Measurements from ENCODE around the gene DIS3L.
A peak's percentile ranks its signal among the peaks of the same experiment; 100 is the strongest.

Gene DIS3L

DNA sequence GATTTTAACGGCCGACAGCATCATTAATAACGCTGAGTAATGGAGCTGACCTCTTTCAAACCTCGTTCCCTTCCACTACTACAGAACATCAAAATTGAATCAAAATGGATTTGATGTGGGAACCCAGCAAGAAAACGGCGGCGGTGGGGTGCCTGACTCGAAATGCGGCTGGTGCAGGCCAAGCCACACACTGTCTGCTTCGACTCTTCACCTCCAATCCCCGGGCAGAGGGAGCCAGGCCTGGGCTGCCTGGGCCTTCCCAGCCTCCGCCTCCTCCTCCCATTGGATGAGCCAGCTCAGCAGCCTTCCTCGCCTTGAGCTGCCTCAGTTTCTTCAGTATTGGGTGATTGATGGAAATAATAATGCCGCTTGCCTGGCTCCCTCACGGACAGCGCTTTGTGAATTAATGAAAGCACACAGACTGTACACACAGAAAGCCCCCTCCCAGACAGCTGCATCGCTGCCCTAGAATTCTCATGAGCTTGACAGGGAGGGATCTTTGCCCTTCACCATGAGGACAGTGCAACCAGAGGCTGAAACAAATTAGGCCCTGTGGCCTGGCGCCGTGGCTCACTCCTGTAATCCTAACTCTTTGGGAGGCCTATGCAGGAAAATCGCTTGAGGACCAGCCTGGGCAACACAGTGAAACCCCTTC is 28.4 kb upstream of the DIS3L start:
- peaks cover 35% of the 10 kb centered on the region for H3K27me3 Mint-ChIP-seq

DNA sequence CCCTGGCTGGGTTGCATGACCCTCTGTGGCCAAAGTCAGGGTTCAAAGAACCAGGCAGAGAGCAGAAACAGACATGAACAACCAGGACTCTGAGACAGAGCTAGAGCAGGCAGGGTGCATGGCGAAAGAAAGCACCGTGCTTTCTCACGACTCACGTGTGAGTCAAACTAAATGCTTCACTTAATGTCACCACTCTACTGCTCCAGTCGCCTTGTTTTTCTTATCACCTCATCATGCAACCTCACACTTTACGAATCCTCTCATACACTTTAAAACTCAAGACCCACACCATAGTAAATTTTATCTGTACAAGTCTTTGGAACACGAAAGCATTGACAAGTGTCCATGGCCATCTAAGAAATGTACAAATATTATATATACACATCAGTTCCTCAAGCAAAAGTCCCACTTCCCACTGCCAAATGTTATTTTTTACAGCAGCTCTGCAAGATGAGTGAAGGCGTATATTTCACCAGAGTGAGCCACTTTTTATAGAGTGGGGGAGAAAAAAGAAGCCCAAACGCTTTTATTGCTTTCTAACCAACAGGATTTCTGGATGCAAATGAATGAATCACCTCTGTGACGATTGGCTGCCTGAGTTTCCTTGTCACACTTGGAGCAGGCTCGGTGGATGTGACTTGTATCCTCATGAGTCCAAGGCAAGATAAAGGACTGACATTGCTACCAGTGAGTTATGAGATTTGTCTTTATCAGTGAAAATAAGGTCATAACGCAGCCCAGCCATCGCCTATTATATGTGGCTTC is 23.9 kb upstream of the DIS3L start:
- Mint-ChIP-seq H3K4me1 (peaks cover 6% of the 10 kb centered on the region), H3K27ac (peak overlapping the region in 1 of 2 donors; percentile 77), H3K4me3 (no peak overlapping the region), H3K9me3 (no peaks in the 10 kb centered on the region), H3K27me3 (peaks cover 15% of the 10 kb centered on the region)
- DNase-seq (no peak), ATAC-seq (no peak)

More for the DNA sequence above, 28.4 kb upstream of the DIS3L start:
- Mint-ChIP-seq H3K4me3 (no peak overlapping the region), H3K27ac (no peak overlapping the region), H3K9me3 (peaks cover 6 to 14% of the 10 kb centered on the region in 2 donors), H3K4me1 (no peaks in the 10 kb centered on the region)
- DNase-seq (no peak), ATAC-seq (no peak)

DNA sequence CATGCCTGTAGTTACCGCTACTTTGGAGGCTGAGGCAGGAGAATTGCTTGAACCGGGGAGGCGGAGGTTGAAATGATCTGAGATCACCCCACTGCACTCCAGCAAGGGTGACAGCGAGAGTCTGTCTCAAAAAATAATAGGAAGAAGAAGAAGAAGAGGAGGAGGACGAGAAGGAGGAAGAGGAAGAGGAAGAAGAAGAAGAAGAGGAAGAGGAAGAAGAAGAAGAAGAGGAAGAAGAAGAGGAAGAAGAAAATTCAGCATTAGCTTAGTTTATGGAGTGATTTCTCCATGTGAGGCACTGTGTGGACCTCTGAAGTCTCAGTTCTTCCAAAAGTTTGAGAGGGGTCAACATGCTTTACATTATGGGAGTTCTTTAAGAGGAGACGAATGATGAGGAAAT is 22.4 kb upstream of the DIS3L start:
- Mint-ChIP-seq H3K4me1 (peaks cover 6% of the 10 kb centered on the region), H3K27me3 (peaks cover 15% of the 10 kb centered on the region), H3K9me3 (peaks cover 0 to 4% of the 10 kb centered on the region in 2 donors), H3K4me3 (no peak overlapping the region), H3K27ac (no peak overlapping the region)
- ATAC-seq (no peak), DNase-seq (no peak)

DNA sequence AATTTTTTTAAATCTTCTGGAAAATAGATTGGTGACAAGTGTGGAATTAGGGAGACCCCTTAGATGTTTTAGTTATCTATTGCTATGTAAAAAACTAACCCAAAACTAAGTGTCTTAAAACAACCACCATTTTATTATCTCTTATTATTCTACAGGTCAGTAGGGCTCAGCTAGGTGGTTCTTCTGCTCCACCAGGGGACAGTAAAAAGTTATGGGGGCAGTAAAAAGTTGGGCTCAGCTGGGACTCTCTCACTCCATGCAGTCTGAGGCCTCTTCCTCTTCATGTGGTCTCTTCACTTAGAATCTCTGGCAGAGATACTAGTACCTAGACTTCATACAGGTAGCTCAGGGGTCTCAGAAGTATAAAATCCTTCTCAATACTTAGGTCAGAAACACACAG is 18.0 kb upstream of the DIS3L start:
- no peak overlapping the region for H3K27ac Mint-ChIP-seq
- ATAC-seq (no peak), DNase-seq (no peak)
- H3K27me3 Mint-ChIP-seq = no peaks in the 10 kb centered on the region
- peaks cover 6% of the 10 kb centered on the region for H3K4me1 Mint-ChIP-seq
- no peak overlapping the region for H3K4me3 Mint-ChIP-seq
- H3K9me3 Mint-ChIP-seq = peaks cover 0 to 4% of the 10 kb centered on the region in 2 donors

DNA sequence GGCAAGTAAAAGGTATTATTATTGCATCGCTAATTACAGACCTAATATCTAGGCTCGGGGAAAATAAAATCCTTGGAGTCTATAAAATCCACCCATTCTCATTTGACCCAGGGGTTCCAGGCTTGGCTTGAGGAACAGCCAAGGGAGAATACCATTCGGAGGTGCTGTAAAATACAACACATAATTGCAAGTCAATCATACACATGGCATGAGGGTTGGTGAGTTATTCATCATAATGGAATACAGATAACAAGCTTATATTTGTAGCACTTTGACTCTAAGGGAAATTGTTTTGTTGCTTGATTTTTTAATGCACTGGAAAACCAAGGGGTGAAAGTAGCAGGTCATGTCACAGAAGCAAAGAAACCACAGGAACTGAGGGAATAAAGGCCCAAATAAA is 16.8 kb upstream of the DIS3L start:
- H3K27ac Mint-ChIP-seq = no peak overlapping the region
- H3K4me1 Mint-ChIP-seq = no peaks in the 10 kb centered on the region
- no peaks in the 10 kb centered on the region for H3K27me3 Mint-ChIP-seq
- ATAC-seq (no peak), DNase-seq (no peak)
- H3K4me3 Mint-ChIP-seq = no peak overlapping the region
- H3K9me3 Mint-ChIP-seq = peaks cover 0 to 4% of the 10 kb centered on the region in 2 donors

DNA sequence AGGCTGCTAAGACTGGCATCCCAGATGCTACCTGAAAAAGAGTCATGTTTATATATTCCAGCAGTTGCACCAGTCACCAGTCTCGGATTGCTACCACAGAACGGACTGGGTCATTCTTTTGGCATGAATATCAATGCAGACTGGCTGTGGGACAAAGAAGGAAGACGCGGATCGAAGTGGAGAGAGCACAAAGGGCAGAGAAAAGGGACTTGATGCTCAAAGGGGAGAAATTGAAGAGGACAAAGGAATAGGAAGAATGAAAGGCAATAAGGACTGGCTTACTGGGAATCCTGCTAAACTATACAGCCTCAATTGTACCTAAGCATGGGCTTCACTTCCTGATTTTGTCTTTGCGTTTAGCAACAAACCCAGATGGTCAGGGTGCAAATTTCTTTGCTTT is 15.3 kb upstream of the DIS3L start:
- ATAC-seq (no peak), DNase-seq (no peak)
- H3K27me3 Mint-ChIP-seq = no peaks in the 10 kb centered on the region
- no peak overlapping the region for H3K27ac Mint-ChIP-seq
- peaks cover 0 to 4% of the 10 kb centered on the region in 2 donors for H3K9me3 Mint-ChIP-seq
- no peak overlapping the region for H3K4me3 Mint-ChIP-seq
- H3K4me1 Mint-ChIP-seq = no peaks in the 10 kb centered on the region

DNA sequence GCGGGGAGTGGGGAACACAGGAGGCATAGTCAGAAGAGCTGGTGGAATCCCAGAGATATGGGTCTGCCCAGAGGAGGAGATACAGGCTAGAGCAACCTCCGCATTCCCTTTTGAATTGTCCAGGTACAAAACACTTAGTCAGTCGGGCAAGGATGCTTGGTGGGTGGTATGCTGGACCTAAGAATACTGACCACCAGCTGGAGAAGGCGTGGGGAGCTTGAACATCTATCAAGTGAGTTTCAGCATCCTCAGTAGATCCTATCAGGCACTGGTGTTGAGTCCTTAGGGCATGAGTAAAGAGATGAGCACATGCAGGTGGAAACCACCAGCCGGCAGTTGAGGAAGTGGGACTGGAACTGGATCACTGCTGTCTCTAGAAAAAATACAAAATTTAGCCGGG is 14.7 kb upstream of the DIS3L start:
- Mint-ChIP-seq H3K4me1 (no peaks in the 10 kb centered on the region), H3K27ac (no peak overlapping the region), H3K9me3 (peaks cover 0 to 4% of the 10 kb centered on the region in 2 donors), H3K27me3 (no peaks in the 10 kb centered on the region), H3K4me3 (no peak overlapping the region)
- no peak for ATAC-seq
- no peak for DNase-seq

DNA sequence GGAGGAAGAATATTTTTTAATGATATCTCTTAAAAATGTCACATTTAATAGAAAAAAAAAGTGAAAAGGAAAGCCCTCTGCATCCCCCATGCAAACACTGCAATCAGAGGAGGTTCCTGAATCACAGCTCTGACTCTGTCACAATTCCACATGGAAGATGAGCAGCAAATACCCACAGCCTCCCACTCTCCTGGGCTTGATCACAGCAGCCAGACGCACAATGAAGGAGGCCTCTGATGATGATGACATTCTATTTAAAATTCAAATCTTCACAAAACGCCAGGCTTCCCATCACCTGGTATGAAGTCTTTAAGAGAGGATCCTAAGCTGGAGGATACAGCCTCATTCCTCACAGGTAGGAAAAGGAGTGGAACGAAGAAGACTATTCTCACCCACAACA is 9.1 kb upstream of the DIS3L start:
- Mint-ChIP-seq H3K27me3 (no peaks in the 10 kb centered on the region), H3K4me1 (no peaks in the 10 kb centered on the region), H3K4me3 (no peak overlapping the region), H3K9me3 (no peaks in the 10 kb centered on the region), H3K27ac (no peak overlapping the region)
- ATAC-seq (no peak), DNase-seq (no peak)

DNA sequence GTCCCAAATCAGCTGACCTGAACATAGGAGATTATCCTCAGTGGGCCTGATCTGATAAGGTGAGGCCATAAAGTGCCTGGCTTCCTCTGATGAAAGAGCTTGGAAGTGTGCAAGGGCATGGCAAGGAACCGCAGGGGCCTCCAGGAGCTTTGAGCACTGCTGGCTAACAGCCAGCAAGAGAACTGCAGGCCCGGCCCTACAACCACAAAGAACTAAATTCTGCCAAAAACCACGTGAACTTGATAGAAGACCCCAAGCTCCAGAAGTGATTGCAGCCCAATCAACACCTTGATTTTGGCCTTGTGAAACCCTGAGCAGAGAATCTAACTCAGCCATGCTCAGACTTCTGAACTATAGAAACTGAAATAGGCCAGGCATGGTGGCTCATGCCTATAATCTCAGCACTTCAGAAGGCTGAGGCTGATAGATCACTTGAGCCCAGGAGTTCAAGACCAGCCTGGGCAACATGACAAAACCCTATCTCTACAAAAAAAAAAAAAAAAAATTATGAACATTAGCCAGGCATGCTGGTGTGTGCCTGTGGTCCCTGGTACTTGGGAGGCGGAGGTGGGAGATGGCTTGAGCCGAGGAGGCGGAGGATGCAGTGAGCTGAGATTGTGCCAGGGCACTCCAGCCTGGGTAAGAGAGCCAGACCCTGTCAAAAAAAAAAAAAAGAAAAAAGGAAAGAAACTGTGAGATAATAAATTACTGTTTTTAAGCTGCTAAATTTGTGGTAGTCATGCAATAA is 7.7 kb upstream of the DIS3L start:
- Mint-ChIP-seq H3K27ac (no peak overlapping the region), H3K27me3 (no peaks in the 10 kb centered on the region), H3K9me3 (no peaks in the 10 kb centered on the region), H3K4me1 (peaks cover 8% of the 10 kb centered on the region), H3K4me3 (no peak overlapping the region)
- ATAC-seq = no peak
- DNase-seq = no peak

DNA sequence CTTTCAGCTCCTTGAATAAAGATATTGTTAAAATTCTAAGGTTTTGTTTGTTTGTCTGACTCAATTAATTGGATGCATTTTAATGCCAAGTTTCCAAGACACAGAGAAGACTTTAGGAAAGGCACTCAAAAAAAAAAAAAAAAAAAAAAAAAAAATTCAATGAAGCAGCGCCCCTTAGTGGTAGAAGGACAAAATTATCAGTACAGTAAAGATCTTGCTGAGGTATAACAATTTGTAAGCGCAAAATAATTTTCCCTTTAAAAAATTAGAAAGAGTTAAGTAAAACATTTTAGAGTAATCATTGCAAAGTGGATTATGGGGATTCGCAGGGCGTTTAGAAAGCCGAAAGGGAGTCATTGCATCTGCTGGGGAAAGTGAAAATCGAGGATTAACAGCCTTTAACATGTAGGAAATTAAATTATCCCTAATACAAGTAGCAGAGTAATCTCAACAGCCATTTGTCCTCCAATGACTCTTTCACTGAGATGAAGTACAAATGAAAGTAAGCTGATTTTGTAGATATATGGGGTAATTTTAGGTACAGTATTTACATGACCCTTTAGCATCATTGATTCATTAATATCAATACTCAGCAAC is 5.8 kb upstream of the DIS3L start:
- Mint-ChIP-seq H3K4me1 (peaks cover 24% of the 10 kb centered on the region), H3K27ac (no peak overlapping the region), H3K4me3 (no peak overlapping the region), H3K27me3 (no peaks in the 10 kb centered on the region), H3K9me3 (no peaks in the 10 kb centered on the region)
- ATAC-seq (no peak), DNase-seq (no peak)

DNA sequence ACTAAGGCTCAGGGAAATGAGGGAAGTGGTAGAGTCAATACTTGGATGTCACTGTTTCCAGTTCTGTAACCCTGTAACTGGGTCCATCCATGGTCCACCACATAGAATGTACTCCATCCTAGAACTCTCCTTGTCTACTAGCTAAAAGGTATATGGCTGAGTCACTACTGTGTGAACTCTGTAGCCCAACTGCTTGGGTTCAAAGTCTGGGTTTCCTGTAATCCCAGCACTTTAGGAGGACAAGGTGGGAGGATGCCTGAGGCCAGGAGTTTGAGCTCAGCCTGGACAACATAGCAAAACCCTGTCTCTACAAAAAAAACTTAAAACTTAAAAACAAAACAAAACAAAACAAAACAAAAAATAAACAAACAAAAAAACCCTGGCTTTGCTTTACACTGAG is 5.3 kb upstream of the DIS3L start:
- ATAC-seq = no peak
- Mint-ChIP-seq H3K27me3 (no peaks in the 10 kb centered on the region), H3K4me1 (peaks cover 25% of the 10 kb centered on the region)

DNA sequence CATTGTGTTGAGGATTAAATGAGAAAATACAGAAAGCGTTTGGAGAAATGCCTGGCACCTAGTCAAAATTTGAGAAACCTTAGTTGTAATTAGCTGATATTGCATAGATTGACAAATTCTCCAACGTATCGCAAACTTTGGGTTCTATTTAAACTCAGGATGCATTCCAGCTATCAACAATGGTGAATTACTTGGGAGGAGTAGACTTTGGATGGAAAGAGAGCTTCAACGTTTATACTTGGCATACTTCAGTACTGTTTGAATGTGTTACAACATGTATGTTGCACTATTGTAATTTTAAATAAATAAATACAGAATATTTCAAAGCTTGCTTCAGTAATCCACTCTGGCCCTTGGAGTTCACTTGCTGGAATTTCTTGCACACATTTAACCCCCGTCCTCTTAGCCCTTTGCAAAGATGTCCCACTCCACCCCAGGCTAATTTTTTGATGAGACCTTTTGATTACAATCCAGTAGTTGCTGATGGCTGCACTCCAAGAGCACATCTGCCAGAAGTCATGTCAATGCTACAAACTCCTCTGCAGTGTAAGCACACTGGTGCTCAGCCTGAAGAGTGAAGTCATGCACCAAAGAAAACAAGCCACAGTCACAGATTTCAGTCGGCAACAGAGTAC is 4.7 kb upstream of the DIS3L start:
- Mint-ChIP-seq H3K27me3 (no peaks in the 10 kb centered on the region), H3K9me3 (no peaks in the 10 kb centered on the region), H3K27ac (no peak overlapping the region), H3K4me3 (no peak overlapping the region), H3K4me1 (peaks cover 25% of the 10 kb centered on the region)
- ATAC-seq (no peak), DNase-seq (no peak)

More for the DNA sequence above, 5.3 kb upstream of the DIS3L start:
- Mint-ChIP-seq H3K27ac (no peak overlapping the region), H3K4me3 (no peak overlapping the region), H3K9me3 (no peaks in the 10 kb centered on the region)
- DNase-seq = no peak

DNA sequence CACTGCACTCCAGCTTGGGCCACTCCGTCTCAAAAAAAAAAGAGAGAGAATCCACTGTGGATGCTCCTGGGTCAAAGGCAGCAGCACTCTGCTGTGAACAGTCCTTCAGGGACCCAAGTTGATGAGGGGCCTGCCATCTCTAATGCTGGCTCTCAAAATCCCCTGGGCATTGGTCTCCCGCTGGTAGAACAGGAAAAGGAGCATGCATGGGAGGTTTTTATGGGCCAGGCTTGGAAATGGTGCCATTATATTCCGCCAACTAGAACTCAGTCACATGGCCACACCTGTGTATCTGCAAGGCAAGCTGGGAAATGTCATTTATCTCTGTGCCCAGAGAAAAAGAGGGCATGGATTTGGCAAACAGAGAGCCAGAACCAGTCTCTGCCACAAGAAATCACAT is 3.4 kb upstream of the DIS3L start:
- no peak overlapping the region for H3K4me3 Mint-ChIP-seq
- ATAC-seq = no peak
- no peak for DNase-seq
- H3K4me1 Mint-ChIP-seq = peaks cover 32% of the 10 kb centered on the region
- H3K9me3 Mint-ChIP-seq = no peaks in the 10 kb centered on the region
- H3K27ac Mint-ChIP-seq = no peak overlapping the region
- no peaks in the 10 kb centered on the region for H3K27me3 Mint-ChIP-seq

DNA sequence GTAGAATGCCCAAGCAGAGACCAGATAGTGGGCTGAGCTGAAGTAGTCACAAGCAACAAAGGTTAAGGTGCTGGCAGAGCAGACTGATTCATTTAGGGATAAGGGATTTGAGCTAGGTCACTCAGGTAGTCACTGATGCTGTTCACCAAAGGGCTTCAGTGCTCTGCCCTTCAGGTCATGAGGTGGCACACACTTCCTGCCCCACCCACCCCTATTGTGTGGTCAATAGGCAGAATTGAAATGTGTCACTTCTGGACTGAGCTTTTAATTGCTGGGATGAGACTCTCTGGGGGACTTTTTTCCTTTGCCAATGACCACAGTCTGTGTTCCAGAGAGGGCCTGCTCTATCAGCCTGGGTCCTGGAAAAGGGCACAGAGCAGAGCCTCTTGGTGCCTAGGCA is 2.9 kb upstream of the DIS3L start:
- ATAC-seq = peak; percentile 22
- Mint-ChIP-seq H3K4me1 (peaks cover 35% of the 10 kb centered on the region), H3K27ac (no peak overlapping the region), H3K4me3 (no peak overlapping the region), H3K9me3 (no peaks in the 10 kb centered on the region), H3K27me3 (no peaks in the 10 kb centered on the region)
- peak in 1 of 2 donors; percentile 29 for DNase-seq

DNA sequence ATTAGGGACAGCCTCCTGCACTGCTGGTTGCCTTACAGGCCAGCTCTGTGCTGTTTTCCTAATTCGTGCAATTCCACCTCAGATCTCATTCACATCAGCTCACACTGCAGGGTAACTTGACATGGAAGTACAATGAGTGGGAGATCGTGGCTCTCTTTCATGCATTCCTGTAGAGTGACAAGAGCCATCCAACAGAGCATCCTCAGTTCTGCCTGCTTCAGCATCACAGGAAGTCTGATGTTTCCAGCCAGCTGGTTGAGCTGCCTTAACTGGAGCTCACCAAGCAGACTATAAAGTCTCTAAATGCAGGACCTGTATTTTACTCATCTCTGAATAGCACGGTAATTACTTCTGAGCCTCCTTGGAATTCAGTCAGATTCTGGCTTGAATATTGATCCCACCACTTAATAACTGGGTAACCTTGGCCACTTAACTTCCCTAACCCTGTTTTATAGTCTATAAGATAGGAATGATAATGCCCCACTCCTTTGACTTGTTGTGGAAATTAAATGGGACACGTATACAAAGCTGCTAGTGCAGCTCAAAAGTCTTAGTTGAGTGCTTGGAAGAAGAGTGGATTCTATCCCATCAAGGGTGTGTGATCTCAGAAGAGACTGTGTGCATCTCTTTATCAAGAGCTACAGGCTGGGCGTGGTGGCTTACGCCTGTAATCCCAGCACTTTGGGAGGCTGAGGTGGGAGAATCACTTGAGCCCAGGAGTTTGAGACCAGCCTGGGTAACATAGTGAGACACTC is 1.4 kb upstream of the DIS3L start:
- peak overlapping the region; percentile 92 to 94 for H3K4me3 Mint-ChIP-seq
- H3K9me3 Mint-ChIP-seq = no peaks in the 10 kb centered on the region
- ATAC-seq (no peak), DNase-seq (no peak)
- peak overlapping the region; percentile 98 for H3K27ac Mint-ChIP-seq
- H3K4me1 Mint-ChIP-seq = peaks cover 35% of the 10 kb centered on the region
- H3K27me3 Mint-ChIP-seq = no peaks in the 10 kb centered on the region
